ENCODE measurements around the gene HLA-E.
"Not testable (repeated sequence)": the region's sequence is repeated elsewhere in the genome, so short reads cannot be mapped to it uniquely, and the experiment has no call there.

The HLA-E gene

GRCh38 chr6:30481211-30481964 is 7.9 kb upstream of the HLA-E start:
- DNase-seq (ENCODE audit: low spot score) = no peak

- peak; percentile 83 for DNase-seq (ENCODE audit: low spot score)
Measured at GRCh38 chr6:30481965-30482644, 7.2 kb upstream of the HLA-E start.

GRCh38 chr6:30483677-30484279 is 5.5 kb upstream of the HLA-E start:
- DNase-seq (ENCODE audit: low spot score) = peak; percentile 70

GRCh38 chr6:30485236-30485635 is 4.1 kb upstream of the HLA-E start:
- no peak for DNase-seq (ENCODE audit: low spot score)

GRCh38 chr6:30487926-30488325 is 1.4 kb upstream of the HLA-E start:
- DNase-seq (ENCODE audit: low spot score) = no peak

GRCh38 chr6:30488697-30489080 is 620 bp upstream of the HLA-E start:
- not testable (repeated sequence) for DNase-seq (ENCODE audit: low spot score)

GRCh38 chr6:30490026-30490876 is 942 bp downstream of the HLA-E start:
- DNase-seq (ENCODE audit: low spot score) = peak; percentile 86

GRCh38 chr6:30491291-30491953 is 2.1 kb downstream of the HLA-E start:
- not testable (repeated sequence) for DNase-seq (ENCODE audit: low spot score)

GRCh38 chr6:30491991-30492952 is 3.0 kb downstream of the HLA-E start:
- DNase-seq (ENCODE audit: low spot score) = no peak

- DNase-seq (ENCODE audit: low spot score) = no peak
Measured at GRCh38 chr6:30493643-30494250, 4.4 kb downstream of the HLA-E start.

GRCh38 chr6:30494291-30494861 is 5.1 kb downstream of the HLA-E start:
- DNase-seq (ENCODE audit: low spot score) = no peak

- DNase-seq (ENCODE audit: low spot score) = not testable (repeated sequence)
Measured at GRCh38 chr6:30495060-30495459, 5.8 kb downstream of the HLA-E start.

GRCh38 chr6:30495993-30496392 is 6.7 kb downstream of the HLA-E start:
- no peak for DNase-seq (ENCODE audit: low spot score)

GRCh38 chr6:30497261-30497599 is 7.9 kb downstream of the HLA-E start:
- not testable (repeated sequence) for DNase-seq (ENCODE audit: low spot score)

- DNase-seq (ENCODE audit: low spot score) = no peak
Measured at GRCh38 chr6:30497714-30498113, 8.4 kb downstream of the HLA-E start.

GRCh38 chr6:30498705-30499104 is 9.4 kb downstream of the HLA-E start:
- DNase-seq (ENCODE audit: low spot score) = not testable (repeated sequence)

- DNase-seq (ENCODE audit: low spot score) = no peak
Measured at GRCh38 chr6:30500421-30501355, 11.4 kb downstream of the HLA-E start.
